NCI-H774 (cell line): Measurements from ENCODE around the gene SMKR1.
"Not testable (repeated sequence)": the region's sequence is repeated elsewhere in the genome, so short reads cannot be mapped to it uniquely, and the experiment has no call there.

Experiments used
- DNase-seq: peaks from one replicate; lab custom pipeline; 2025; lab: John Stamatoyannopoulos, UW

The SMKR1 gene

DNA sequence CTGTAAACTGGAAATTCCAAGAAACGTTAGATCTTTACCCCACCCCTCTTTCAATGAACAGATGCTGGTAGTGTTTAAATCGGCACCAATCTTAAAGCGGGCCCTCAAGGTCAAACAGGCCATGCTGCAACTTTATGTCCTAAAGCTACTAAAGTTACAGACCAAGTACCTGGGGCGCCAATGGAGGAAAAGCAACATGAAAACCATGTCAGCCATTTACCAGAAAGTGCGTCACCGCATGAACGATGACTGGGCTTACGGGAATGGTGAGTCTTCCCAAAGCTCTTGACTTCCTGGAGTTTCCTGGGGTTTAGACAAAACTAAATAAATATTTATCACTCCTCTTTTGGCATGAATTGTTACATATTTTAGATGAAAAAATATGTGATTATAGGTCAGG, 19.6 kb upstream of the SMKR1 start:
- DNase-seq, result no peak

DNA sequence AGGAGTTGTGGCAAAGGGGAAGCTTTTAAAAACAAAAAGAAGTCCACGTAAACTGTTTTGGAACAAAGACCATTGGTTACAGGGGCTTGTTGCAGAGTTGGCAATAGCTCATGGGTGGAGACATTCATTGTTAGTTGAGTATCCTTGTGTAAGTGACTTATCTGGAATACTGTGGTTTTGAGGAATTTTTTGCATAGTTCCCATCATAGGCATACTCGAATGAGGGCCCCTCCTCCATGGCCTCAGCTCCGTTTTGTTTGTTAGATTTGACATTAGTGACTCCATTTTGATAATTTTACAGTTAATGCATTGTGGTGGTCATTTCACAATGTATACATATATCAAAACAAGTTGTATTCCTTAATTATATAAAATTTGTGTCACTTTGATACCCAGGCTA, 12.8 kb upstream of the SMKR1 start:
- no peak for DNase-seq

DNA sequence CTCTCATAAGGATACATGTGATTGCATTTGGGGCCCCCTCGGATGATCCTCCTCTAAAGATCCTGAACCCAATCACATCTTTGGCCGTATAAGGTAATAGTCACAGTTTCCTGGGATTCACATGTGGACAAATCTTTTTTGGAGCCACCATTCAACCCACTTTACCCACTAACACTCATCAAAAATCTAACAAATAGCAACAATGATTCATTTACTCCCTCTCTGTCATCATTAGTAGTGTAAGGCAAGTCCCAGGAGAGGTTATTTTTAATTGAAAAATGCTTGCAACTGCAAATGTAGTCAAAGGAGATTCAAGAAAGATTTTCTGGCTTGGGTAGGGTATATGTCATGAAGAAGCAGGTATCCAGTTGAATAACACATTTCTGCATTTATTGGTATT, 9.9 kb upstream of the SMKR1 start:
- DNase-seq, result no peak

DNA sequence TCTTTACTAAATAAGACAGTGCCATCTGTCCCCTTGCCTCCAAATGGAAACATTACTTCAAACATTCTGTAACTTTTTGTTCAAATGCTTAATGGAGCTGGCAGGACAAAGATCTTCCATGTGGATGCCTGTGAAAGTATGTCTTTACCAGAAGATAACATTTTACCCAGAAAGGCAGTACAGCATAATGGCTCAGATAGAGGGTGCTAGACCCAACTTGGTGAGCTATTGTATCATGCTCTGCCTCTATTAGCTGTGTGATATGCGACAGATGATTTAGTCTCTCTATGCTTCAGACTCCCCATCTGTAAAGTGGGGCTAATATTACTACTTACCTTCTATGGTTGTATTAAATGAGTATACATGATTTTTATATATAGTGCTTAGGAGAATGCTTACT, 8.8 kb upstream of the SMKR1 start:
- no peak for DNase-seq

DNA sequence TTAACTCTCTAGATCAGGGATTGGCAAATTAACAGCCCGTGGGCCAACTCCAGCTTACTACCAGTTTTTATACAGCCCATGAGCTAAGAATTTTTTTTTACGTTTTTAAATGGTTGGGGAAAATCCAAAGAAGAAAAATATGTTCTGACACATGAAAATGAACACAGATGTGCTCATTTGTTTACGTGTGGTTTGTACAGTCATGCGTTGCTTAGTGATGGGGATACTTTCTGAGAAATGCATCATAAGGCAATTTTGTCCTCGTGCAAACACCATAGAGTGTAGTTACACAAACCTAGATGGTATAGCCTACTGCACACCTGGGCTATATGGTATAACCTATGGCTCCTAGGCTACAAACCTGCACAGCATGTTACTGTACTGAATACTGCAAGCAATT, 8.3 kb upstream of the SMKR1 start:
- no peak for DNase-seq

DNA sequence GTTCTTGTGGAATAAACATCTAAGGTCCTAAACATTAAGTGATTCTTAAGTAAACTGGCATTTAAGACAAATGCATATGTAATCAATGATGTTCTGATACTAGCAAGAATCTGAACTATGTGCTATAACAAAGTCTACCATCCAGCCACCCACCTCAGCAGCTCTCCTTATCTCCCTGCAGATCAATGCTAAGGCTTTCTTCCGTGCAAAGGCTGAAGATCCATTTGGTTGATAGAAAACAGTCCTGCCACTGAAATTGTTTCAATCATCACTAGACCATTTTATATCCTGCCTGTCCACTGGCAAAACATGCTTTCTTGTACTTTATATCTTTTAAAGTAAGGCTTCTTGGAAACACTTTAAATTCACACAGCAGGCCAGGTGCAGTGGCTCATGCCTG, 6.3 kb upstream of the SMKR1 start:
- DNase-seq, result no peak

DNA sequence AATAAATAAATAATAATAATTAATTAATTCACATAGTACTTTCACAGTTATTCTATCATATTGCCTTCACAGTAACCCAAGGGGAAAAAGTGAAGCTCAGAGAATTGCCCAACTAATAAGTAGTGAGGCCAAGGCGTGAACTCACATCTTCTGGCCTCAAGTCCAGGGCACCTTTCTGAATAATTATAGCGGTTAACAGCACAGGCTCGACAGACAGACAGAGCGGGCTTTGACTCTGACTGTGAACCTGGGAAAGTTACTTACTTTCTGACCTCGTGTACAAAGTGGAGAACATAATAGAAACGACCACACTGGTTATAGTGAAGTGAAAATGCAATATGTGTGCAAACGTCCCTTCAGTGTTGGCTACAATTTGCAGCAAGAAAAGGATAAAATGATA, 5.7 kb upstream of the SMKR1 start:
- no peak for DNase-seq

DNA sequence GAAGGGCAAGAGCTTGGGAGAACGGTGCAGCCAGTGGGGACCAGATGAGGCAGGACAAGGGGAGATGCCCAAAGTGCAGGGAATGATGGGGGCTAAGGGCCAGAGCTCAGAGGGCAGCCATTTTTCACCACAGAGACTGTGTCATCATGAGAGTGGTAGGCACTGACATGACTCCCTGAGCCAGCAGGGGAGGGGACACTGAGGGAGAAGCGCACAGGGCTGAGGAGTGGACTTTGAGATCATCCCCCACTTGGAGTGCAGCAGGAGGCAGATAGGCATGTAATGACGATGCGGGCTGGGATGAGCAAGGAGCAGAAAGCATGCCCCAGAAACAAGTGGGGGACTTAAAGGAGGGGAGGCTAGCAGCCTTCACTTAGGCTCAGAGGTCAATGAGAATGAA, 5.2 kb upstream of the SMKR1 start:
- DNase-seq, result no peak

DNA sequence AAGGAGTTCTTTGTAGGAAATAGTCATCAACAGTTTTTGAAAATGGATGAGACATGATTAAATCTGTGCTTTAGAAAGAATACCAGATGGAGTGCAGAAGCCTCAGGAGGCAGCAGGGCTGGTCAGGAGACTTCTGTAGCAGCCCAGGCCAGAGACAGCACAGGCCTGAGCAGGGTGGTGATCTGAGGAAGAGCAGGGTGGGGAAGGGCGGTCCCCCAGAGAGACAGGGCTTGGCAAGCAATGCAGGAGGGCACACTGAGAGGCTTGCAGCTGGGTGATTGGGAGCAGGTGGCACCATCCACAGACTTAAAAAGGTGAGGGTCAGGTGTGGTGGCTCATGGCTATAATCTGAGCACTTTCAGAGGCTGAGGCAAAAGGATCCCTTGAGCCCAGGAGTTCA, 4.3 kb upstream of the SMKR1 start:
- DNase-seq, result no peak

DNA sequence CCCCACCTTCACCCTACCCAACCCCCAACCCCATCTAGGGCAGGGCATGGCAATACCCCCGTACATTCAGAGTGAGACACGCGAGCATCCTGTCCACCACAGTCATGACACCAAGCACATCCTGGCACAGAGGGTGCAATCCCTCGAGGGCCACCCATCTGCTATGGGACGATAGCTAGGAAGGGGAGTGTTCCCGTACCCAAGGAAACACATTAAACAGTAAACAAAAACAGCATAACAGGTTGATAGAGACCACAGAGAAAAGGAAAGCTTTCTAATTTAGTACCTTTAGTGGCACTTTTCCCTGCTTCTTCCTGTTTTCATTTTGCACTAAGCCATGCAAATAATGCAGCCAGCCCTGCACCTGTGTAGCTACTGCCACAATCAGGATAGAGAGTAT, 2.3 kb upstream of the SMKR1 start:
- no peak for DNase-seq

DNA sequence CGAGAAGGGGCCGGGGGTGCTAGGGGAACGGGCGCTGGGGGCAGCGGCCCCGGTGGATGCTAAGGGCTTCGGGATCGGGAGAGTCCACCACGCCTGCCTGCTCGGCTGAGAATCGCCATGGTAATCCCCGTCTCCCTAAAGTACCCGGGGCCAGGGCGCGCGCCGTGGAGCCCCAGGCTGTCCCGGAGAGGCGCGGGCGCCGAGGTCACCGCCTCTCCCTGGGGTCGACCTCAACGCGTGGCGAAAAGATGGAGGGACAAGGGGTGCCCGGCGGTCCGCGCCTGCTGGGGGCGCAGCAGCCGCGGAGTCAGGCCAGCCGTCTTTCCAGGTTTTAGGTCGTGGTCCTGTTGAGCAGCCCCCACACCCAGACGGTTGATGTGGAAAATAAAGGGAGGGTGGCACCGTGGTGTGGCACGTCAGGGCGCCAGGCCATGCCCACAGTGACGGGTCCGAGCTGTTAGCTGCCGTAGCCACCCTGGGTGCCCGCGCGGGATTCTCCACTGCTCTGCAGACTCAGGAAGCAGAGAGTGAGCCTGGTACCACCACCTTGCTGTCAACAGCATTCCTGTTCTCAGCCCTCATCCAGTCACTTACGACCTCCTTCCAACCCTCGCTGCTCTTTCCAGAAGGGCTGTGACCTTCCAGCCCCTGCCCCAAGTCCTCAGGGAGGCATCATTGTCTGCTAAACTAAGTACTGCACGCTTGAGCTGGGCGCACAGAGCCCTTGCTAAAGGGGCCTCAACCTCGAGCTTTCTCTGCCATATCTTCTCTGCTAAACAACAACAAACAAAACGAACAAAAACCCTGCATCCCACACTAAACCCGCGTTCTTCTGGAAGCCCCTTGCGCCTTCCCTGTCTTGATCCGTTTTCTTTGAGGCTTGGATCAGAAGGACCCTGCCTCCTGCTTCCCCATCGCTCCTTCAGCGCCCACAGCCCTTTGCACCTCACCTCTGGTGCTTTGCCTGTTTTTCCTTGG, 666 bp downstream of the SMKR1 start:
- no peak for DNase-seq

DNA sequence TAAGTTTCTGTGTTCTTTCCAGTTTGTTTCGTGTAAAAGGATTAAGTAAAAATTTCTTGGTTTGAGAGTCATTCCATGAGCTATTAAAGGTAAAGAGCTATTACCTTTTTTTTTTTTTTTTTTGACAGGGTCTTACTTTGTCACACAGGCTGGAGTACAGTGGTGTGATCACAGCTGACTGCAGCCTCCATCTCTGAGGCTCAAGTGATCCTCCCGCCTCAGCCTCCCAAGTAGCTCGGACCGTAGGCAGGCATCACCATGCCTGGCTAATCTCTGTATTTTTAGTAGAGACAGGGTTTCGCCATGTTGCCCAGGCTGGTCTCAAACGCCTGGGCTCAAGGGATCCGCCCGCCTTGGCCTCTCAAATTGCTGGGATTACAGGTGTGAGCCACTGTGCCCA, 1.4 kb downstream of the SMKR1 start:
- no peak for DNase-seq

DNA sequence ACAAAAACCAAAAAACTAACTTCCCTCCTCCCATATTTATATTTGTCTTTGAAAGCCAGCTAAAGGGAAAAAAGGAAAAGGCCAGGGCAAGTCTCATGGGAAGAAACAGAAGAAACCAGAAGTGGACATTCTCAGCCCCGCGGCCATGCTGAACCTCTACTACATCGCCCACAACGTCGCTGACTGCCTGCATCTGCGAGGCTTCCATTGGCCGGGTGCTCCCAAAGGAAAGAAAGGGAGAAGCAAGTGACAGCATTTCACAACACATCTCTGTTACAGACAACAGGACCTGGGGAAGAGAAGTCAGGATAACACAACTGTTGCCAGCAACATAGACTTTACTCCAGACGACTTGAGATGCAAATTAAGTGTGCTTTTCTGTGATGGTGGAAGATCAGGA, 9.9 kb downstream of the SMKR1 start:
- no peak for DNase-seq

DNA sequence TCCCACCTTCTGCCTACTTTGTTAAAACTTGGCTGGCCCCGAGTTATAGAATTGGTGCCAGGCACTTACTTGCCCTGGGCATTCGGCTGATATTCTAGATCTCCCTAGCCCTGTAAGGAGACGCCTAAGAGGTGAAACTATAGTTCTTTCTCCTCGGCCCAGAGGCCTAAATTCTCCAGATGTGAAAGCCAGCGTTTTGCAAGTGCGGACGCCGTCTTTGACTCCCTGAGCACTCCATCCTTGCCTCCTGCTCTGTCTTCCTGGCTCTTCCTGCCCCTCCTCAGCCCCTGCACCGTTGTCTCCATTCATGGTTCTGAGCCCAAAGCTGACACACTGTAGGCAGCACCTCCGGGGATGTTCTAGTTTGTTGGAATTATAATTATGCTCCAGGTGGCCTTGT, 11.2 kb downstream of the SMKR1 start:
- no peak for DNase-seq

DNA sequence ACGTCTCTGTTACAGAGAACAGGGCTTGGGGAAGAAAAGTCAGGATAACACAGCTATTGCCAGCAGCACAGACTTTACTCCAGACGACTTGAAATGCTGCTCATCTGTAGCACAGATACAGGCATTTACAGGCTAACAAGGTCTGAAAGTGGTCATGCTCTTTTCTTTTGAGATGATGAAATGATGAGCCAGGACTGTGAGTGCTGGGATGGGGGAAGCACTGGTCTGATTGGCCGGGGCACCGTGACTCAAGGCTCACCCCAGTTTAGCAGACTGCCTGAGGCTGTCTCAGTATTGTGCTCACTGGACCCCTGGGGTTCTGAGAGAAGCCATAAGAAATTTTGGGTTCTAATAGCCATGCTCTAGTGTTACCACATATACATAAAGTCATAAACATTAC, 12.4 kb downstream of the SMKR1 start:
- DNase-seq, result no peak

DNA sequence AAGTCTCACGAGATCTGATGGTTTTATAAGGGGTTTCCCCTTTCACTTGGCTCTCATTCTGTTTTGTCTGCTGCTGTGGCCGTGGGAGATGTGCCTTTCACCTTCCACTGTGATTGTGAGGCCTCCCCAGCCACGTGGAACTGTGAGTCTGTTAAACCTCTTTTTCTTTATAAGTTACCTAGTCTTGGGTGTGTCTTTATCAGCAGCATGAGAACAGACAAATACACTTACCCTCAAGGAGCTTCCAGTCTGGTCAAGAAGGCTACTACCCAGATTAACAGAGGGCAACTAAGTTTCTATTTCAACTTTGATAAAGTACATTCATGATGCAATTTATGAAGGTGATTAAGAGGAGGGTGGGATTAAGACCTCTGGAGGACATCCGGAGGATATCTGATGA, 13.1 kb downstream of the SMKR1 start:
- no peak for DNase-seq

DNA sequence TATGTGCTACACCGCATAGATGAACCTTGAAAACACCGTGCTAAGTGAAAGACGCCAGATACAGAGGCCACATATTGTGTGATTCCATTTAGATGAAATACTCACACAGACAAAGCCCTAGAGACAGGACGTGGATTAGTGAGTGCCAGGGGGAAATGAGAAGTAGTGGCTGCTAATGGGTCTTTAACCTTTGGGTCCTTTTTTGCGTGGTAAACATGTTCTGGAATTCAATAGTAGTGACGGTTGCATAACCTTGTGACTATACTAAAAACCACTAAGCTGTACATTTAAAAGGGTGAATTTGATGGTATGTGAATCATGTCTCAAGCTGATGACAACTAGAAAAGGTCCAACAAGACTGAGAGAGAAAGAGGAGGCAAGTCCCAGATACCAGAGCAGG, 15.6 kb downstream of the SMKR1 start:
- no peak for DNase-seq

DNA sequence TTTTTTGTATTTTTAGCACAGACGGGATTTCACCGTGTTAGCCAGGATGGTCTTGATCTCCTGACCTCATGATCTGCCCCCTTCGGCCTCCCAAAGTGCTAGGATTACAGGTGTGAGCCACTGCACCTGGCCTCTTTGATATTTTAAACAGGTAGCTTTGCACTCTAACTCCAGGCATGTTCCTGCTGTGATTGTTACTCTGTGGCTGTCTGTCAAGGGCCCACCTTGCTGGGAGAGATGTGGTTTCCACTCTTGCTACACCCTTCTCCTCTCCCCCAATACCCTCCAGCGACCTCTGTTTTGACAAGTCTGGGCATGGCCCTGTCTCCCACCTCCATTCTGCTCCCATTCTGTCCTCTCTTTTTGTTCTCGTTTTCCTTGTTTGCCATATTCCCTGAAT, 17.1 kb downstream of the SMKR1 start:
- DNase-seq, result no peak

DNA sequence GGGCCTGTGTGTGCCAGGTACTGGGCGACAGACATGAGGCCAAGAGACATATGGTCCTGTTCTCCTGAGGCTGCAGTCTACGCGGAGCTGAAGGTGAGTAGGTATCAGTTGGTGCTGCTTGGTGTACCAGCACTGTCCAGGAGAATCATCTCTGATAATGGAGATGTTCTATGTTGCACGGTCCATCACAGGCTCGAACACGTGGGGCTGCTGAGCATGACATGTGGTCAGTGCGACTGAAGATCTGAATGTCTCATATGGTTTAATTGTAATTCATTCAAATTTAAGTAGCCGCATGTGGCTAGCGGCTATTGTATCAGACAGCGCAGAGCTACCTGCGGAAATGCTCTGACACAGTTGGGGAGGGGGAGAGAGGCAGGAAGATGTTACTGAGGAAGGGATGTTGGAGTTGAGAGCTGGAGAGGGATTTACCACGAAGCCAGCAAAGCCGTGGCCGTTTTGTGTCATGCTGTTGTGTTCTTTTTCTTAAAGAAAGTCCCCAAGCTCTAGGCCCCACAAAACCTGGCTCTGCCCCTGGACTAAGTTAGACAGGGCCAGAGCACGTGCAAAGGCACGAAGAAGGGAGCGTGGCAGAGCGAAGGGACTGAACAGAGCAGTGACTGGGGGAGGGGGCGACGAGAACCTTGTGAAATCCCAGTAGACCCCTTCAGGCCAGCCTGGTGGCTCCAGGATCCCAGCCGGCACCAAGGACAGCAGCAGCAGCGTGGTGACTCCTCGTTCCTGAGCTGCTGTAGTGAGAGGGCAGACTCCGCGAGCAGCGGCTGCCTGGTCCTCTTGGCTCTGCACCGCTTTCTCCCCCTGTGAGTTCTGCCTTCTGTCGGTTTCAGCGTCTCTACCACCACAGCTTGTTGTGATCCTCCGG, 20.0 kb downstream of the SMKR1 start:
- DNase-seq, result no peak

DNA sequence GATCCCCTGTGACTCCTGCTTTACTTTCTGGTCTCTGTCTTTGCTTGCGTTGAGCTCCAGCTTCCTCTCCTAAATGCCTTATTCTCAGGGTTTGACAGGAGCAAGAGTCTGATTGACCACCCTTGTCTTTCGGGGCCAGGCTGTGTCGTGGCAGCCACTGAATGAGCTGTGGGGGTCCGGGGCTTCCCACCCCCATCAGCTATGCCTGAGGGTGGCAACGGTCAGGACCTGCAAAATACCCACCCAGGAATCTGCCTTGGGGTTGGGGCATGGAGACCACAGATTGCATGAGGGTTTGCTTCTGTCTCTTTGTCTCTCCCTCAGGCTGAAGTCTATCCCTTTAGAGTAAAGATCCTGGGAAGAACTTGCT, 20.6 kb downstream of the SMKR1 start:
- no peak for DNase-seq

DNA sequence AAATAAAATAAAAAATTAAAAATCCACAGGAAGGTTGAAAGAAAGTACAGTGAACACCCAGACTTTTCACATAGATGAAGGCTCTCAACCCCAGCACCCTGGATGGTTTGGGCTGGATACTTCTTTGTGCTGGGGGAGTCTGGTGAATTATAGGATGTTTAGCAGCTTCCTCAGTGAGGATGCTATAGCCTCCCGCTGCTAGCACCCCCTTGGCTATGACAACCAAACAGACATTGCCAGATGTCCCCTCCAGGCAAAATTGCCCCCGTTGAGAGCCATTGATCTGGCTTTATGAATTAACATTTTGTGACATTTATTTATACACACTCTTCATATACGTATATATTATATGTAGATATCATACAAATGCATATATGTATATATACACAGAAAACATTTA, 21.6 kb downstream of the SMKR1 start:
- DNase-seq, result no peak

DNA sequence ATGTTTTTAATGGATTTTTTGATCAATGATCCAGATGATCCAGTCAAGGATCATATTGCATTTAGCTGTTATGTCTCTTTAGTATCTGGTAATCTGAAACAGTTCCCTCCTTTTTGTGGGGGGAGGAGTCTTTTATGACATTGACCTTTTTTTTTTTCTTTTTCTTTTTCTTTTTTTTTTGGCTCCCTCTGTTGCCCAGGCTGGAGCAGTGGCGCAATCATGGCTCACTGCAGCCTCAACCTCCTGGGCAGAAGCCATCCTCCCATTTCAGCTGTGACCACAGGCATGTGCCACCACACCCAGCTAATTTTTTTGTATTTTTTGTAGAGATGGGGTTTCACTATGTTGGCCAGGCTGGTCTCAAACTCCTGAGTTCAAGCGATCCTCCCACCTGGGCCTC, 22.1 kb downstream of the SMKR1 start:
- DNase-seq, result not testable (repeated sequence)

DNA sequence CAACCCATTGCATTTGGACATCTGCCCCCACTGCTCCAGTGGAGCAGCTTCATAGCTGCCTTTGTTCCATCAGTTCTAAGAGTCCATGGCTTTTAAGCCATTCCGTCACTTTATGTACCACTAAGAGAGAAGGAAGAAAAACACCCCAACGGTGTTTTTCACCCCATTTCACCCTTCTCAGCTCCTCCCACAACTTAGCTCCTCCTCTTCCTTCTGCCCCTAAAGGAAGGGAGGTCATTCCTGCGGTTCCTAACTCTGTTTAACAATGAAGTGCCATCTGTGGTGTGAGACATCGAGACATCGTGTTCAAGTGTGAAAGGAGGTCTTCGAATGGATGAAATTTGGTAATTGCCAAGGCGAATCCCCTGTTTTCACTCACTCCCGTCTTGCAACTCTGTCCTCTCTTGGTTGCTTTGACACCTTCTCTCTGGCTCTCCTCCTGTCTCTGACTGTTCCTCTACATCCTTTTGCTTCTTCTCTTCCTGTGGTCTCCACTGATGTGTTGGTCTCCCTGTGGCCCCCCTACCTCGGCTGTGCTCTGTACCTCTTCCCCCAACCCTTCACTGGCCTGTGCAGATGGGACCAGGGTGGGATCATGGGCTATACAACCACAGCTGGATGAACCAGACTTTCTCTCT, 23.0 kb downstream of the SMKR1 start:
- DNase-seq, result no peak
